CD4-positive, alpha-beta T cell treated with Interleukin-17A for 4 hours (primary cell): ENCODE data around the gene IFNK.

Experiments used
- DNase-seq: peaks from one replicate; pipeline ENCODE4 v3.0.0-alpha.2; 2020; ENCODE audit warnings: mixed read lengths

IFNK gene

DNA sequence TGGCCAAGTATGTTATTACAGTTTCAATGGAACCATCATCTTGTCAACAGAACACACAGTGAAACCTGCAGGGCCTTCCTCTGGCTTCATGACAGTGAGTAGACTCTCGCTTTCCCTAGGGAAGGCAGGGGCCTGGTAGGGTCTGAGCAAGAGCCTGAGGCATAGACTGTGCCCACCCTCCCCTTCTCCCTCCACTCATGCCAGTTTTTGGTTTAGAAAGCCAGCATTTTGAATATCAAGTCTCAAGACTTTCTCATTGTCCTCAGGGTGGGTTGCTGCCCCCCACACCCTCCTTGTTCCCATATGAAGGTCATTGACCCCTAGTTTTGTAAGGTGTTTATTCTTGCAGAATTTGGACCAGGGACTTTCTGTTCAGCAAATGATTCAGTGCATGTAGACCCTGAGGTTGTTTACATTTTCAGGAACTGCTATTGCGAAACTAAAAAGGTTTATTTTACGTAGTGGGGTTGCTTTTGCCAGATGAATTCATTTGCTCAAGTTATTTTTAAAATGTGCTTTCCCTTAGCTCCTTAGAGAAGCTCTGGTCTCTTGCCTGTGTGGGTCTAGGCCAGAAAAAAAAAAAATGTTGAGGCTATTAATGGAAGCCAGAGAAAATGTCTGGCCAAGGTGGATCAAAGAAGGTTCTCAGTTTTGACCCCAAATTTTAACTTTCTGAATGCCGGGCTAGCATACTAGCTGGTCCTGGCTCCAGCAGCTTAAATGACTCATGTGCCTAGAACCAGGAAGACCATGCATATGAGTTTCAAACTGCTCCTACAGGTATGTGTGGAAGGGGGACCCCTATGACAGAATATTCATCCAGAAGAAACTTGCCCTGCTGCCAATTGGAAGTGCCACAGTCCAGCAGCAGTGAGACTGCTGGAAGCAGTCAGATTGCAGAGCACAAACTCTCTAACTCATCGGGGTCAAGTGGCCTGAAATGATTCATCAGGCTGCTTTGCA is 15.7 kb downstream of the IFNK start:
- no peak for DNase-seq

- no peak for DNase-seq
Observed at GRCh38 chr9:27540502-27540901, 16.4 kb downstream of the IFNK start.

- no peak for DNase-seq
Observed at GRCh38 chr9:27541740-27542139, 17.6 kb downstream of the IFNK start.

DNA sequence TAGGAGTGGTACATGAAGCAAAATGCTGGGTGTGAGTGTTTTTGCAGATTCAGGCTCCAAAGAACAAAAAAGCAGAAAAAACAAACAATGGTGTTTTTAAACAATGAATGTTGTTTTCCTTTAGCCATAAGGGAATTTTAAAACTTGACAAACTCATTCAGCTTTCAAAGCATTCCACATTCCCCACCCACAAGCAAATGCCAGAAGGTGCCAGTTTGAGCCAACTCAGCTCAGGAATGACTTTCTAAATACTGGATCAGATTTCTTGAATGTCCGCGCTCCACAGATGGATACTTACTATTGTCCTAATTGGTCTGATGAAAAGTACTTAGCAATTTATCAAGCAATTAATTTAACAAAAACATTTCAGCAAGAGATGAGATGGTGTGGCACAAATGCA is 18.4 kb downstream of the IFNK start:
- no peak for DNase-seq

DNA sequence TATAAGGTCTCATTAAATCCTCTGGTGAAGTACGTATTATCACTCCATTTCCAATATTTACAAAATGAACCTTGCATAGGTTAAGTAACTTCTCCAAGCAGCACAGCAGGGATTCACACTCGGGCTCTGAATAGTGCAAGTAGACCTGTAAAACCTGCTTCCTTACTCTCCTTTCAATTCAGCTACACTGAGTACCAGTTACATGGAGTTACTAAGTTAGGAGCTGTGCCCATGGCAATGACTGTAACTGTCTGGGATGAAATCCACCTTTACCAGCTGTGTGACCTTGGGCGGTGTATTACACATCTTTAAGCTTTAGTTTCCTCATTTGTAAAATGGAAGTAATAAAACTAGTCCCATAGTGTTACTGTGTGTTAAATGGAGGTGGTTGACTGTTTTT is 21.4 kb downstream of the IFNK start:
- no peak for DNase-seq

DNA sequence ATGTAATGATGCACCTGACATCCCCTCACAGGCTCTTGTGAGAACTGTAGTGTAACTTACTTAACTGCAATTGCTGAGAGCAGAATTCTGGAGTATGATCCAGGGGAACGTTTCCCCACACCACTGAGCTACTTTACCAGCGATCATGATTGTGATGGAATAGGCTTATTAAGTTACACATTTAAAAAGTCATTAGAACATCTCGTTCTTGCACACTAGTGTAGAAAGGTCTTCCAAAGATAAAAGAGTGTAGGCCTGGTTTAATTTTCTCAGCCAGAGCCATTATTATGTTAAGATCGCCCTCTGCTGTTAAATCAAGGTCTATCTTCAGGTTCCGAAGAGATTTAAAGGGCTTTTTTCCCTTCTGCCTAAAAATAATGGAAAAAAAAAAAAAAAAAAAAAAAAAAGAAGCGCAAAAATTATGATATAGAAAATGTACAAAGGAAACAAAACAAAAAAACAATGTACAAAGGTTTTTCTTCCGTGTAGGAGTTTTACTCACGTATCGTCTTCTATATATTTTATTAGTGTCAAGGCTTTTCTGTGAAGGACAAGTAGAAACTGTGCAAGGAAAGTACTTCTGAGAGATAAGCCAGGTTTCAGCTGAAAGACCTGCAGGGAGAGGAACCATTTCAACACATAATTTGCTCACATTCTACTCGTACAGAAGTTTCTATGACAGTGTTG is 24.1 kb downstream of the IFNK start:
- DNase-seq = no peak

DNA sequence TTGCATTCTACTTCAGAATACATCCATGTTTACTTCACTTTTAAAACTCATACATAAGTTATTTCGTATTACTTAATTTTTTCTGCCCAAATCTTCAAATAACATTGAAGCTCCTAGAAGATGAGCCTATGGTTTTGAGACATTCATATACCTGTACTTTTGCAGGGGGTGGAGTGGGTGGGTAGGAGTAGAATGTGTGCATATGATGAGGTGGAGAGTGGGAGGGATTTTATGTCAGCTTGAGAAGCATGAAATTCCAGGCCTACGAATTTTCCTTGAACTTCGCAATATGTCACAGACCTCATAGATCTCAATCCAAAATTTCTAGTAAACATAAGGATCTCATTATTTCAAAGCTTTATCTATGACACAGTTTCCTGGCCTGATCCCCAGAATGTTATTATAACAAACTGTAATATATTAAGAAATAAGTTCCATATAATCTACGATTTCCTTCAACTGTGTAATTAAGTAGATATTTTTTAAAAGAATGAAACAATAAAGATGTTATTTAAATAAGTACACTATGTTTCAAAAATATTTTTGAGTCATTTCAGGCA is 25.2 kb downstream of the IFNK start:
- DNase-seq = no peak

GRCh38 chr9:27554712-27555111 is 30.6 kb downstream of the IFNK start:
- no peak for DNase-seq

- DNase-seq = no peak
Observed at GRCh38 chr9:27556470-27556869, 32.4 kb downstream of the IFNK start.

DNA sequence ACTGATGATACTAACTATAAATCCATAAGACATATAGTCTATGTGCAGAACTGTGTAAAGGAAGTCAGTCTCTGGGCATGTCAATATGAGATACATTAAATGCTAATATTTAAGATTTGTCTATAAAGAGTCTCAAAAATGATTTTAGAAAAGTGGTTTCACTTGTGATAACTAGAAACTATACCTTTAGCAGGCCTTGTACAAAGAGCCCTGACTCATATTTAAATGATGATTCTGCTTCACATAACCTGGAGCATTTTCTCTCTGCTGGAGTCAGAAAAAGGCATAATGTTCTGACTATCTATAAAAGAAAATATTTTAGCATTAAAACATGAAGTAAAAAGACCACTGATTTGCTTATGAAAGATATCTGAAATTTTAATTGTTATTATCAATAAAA is 34.2 kb downstream of the IFNK start:
- no peak for DNase-seq

DNA sequence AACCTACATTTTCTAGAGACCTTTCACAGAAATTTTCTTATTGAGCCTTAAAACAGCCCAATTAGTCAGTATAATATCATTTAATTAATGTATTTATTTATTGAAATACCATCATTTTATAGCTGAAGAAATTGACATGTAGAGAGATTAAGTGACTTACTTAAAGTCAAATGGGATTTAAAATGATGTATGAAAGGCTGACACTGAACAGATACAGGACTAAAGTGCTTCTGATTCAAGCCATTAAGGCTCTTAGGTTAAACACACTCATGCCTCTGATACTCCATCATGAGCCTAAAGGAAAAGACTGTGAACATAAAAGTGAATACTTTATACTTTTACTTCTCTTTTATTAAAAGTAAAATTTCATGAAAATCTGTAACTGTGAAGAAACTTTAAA is 36.4 kb downstream of the IFNK start:
- no peak for DNase-seq

DNA sequence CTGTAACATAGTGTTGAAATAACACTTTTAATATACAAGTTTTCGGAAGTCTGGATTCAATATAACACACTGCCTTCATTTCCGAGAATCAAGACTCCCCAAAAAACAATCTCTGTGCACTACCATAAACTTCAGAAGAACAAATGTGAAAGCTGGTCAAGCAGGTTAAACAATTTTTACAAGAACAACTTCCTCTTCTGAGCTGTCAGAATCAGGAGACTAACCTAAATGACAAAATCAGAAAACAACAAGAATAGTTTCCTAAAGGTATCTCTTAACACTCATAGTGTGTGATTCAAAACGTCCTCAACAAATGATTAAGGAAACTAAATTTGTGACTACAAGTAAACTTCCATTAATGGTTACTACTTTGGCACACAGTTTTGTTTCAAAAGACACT is 37.6 kb downstream of the IFNK start:
- no peak for DNase-seq

- no peak for DNase-seq
Observed at GRCh38 chr9:27563738-27564430, 39.8 kb downstream of the IFNK start.

DNA sequence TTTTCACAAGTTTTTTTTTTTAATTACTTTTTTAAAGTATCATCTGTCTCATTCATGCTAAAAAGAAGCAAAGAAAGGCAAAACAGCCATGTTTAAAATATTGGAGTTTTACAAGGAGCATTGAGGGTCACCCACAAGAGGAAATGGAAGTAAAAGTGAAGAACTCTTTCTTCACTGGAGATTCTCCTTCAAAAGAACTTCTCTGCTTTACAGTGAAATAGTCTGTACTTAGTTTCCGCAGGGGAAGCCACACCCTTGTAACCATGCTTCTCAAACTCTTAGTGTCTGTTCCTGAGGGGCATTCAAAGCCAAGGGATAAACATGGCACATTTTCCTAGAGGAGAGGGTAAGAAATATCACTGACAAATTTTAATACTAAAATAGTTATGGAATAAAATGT is 40.6 kb downstream of the IFNK start:
- DNase-seq = no peak

- DNase-seq = no peak
Observed at GRCh38 chr9:27565696-27566095, 41.6 kb downstream of the IFNK start.

DNA sequence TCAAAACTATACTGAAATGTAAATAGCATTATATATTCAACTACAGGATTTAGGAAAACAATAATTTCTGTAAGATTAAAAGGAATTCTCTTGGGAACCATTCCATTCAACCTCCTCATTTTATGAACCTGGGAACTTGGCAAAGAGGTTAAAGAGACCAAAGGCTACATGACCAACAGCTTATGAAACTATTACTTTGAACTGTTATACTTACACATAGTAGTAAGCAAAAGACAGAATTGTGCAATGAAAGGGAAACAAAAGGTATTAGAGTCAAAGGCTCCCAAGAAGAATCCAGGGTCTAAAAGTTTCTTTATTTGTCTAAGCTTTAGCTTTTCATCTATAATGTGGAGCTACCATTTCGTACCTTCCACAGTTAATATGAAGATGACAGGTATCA is 42.0 kb downstream of the IFNK start:
- DNase-seq = no peak

GRCh38 chr9:27569406-27569805 is 45.3 kb downstream of the IFNK start:
- no peak for DNase-seq

- no peak for DNase-seq
Observed at GRCh38 chr9:27571011-27571410, 46.9 kb downstream of the IFNK start.

DNA sequence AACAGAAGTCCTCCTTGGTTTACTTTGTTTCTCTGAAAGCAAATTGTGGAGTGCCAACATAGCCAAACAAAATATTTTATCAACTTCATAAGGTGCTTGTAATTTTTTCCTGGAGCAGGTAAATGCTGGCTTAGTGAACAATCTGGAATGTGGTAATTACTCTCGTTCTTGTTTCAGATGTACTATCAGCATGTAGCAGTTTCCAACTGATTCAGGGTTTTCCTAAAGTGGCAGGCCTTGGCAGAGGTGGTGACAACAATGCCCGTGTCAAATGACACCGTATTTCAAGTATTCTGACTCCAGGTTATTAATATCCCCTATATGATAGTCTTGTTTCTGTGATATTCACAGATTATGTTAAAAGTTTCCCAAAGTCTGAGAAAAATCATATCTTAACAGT is 48.0 kb downstream of the IFNK start:
- no peak for DNase-seq

DNA sequence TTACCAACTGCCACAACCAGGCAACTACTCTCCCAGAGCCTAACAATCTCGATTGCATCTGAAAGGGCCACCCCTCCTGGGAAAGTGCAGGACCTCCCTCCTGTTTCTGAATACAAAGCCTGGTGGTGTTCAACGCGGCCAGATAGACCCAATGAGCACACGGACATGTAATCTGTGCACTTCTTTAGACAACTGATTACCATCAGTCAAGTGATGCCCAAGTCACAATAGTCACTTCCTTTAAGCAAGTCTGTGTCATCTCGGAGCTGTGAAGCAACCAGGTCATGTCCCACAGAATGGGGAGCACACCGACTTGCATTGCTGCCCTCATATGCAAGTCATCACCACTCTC is 48.5 kb downstream of the IFNK start:
- peak; percentile 68 for DNase-seq

DNA sequence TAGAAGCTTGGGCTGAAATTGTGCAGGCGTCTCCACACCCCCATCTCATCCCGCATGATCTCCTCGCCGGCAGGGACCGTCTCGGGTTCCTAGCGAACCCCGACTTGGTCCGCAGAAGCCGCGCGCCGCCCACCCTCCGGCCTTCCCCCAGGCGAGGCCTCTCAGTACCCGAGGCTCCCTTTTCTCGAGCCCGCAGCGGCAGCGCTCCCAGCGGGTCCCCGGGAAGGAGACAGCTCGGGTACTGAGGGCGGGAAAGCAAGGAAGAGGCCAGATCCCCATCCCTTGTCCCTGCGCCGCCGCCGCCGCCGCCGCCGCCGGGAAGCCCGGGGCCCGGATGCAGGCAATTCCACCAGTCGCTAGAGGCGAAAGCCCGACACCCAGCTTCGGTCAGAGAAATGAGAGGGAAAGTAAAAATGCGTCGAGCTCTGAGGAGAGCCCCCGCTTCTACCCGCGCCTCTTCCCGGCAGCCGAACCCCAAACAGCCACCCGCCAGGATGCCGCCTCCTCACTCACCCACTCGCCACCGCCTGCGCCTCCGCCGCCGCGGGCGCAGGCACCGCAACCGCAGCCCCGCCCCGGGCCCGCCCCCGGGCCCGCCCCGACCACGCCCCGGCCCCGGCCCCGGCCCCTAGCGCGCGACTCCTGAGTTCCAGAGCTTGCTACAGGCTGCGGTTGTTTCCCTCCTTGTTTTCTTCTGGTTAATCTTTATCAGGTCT is 49.0 kb downstream of the IFNK start, which contains the start of gene C9orf72:
Gene C9orf72 (minus strand): TSS at position 564 of the 716 bp plus-strand sequence. CDS start 6,361 bp downstream, outside the sequence.
- peak; percentile 91 for DNase-seq
